C1 segment of cervical spinal cord (tissue), 14 donors: ENCODE results near the gene NUDCD3.

Experiments
- DNase-seq, 14 donors: peaks; one replicate each; lab custom pipeline; 2025; lab: John Stamatoyannopoulos, UW

Gene NUDCD3

GRCh38 chr7:44482502-44483485 lies 7.7 kb downstream of the NUDCD3 start:
- no peak for DNase-seq

- DNase-seq: no peak
Observed at GRCh38 chr7:44477938-44478337, 12.5 kb downstream of the NUDCD3 start.

GRCh38 chr7:44477063-44477830 lies 13.2 kb downstream of the NUDCD3 start:
- peak in 12 of 14 donors; percentile 4 to 55 (median 39) for DNase-seq

GRCh38 chr7:44476313-44476712 lies 14.1 kb downstream of the NUDCD3 start:
- DNase-seq: no peak

- no peak for DNase-seq
Observed at GRCh38 chr7:44473295-44473694, 17.2 kb downstream of the NUDCD3 start.

GRCh38 chr7:44472843-44473242 lies 17.6 kb downstream of the NUDCD3 start:
- DNase-seq: no peak

- no peak for DNase-seq
Observed at GRCh38 chr7:44471850-44472249, 18.6 kb downstream of the NUDCD3 start.

GRCh38 chr7:44471436-44471835 lies 19.0 kb downstream of the NUDCD3 start:
- DNase-seq: no peak

GRCh38 chr7:44470628-44471245 lies 19.7 kb downstream of the NUDCD3 start:
- no peak for DNase-seq

GRCh38 chr7:44470135-44470479 lies 20.4 kb downstream of the NUDCD3 start:
- DNase-seq: no peak

GRCh38 chr7:44469461-44470134 lies 20.9 kb downstream of the NUDCD3 start:
- no peak for DNase-seq

- no peak for DNase-seq
Observed at GRCh38 chr7:44467217-44467548, 23.3 kb downstream of the NUDCD3 start.

- DNase-seq: peak in 1 of 14 donors; percentile 20
Observed at GRCh38 chr7:44466300-44467216, 23.9 kb downstream of the NUDCD3 start.

- DNase-seq: no peak
Observed at GRCh38 chr7:44465490-44465889, 25.0 kb downstream of the NUDCD3 start.

- DNase-seq: no peak
Observed at GRCh38 chr7:44463169-44463808, 27.2 kb downstream of the NUDCD3 start.

- DNase-seq: no peak
Observed at GRCh38 chr7:44461387-44461786, 29.1 kb downstream of the NUDCD3 start.

GRCh38 chr7:44460325-44460724 lies 30.1 kb downstream of the NUDCD3 start:
- no peak for DNase-seq

- no peak for DNase-seq
Observed at GRCh38 chr7:44455155-44455554, 35.3 kb downstream of the NUDCD3 start.

GRCh38 chr7:44454348-44454747 lies 36.1 kb downstream of the NUDCD3 start:
- no peak for DNase-seq

GRCh38 chr7:44451123-44451522 lies 39.3 kb downstream of the NUDCD3 start:
- DNase-seq: no peak
